Thyroid gland (tissue), 4 donors: ENCODE results near the gene OTUD5.

ENCODE experiments used
- CTCF ChIP-seq, 6 experiments: fragments of 200-600 bp in 3 of 6; fragments of 450-650 bp in 3 of 6; sonication (generic) in 3 of 6; IDR thresholded peaks; one replicate each; pipeline ENCODE4 v1.5.1; 2016 to 2019; ENCODE audit warnings: antibody characterized with exemption in 6 of 6, mild to moderate bottlenecking in 2 of 6, inconsistent platforms in 1 of 6, moderate library complexity in 1 of 6
- POLR2A ChIP-seq, 2 donors: fragments of 450-650 bp; IDR thresholded peaks; one replicate each; pipeline ENCODE4 v1.6.1; 2017; ENCODE audit warnings: antibody characterized with exemption in 2 of 2, mild to moderate bottlenecking in 2 of 2, moderate library complexity in 1 of 2

GRCh38 chrX:48914593-48915493 lies 42.6 kb downstream of the OTUD5 start:
- TF ChIP-seq POLR2A (IDR thresholded peaks at IDR 0.05) (no peak), CTCF (IDR thresholded peaks at IDR 0.05) (no peak)
